ENCODE measurements around the gene BIRC2.

Gene BIRC2

GRCh38 chr11:102375720-102376399 is 28.8 kb downstream of the BIRC2 start:
- DNase-seq, result no peak

DNA sequence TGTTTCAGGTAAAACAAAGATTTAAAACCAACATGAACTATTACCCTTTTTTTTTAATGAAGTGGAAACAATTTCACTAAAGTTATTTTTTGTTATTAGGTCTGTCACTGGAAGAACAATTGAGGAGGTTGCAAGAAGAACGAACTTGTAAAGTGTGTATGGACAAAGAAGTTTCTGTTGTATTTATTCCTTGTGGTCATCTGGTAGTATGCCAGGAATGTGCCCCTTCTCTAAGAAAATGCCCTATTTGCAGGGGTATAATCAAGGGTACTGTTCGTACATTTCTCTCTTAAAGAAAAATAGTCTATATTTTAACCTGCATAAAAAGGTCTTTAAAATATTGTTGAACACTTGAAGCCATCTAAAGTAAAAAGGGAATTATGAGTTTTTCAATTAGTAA is 30.9 kb downstream of the BIRC2 start:
- DNase-seq, result no peak

- no peak for DNase-seq
Measured at GRCh38 chr11:102378818-102379217, 31.8 kb downstream of the BIRC2 start.

DNA sequence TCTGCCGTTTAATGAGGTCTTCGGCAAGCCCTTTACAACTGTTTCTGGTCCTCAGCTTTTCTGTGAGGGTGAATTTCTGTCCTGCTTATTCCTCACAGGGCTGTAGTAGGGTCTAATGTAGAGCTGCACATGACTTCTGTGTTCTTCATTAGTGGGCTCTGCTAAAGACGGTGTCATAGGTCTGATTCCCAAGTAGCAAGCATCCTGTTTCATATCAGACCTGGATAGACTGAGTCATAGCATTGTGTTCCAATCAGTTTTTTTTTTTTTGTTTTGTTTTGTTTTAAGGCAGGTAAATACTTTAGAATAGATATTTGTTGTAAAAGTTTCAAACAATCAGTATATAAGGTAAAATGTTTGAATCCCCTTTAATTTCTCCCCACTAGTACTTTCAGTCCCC is 35.4 kb downstream of the BIRC2 start:
- no peak for DNase-seq

DNA sequence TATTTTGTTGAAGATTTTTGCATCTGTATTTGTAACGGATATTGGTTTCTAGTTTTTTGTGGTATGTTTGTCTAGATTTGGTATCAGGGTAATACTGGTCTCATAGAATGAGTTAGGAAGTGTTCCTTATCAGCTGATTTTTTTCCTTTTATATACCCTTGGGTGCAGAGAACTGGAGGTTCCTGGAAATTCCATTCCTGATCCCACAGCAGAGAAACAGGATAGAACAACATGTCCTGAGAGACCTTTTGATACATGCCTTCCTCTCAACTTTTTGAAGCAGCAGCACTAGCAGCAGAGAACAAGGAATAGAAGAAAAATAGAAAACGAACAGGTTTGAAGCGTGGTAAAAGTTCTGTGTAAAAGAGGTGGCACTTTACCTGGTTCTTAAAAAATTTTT is 36.8 kb downstream of the BIRC2 start:
- no peak for DNase-seq

GRCh38 chr11:102384419-102385079 is 37.5 kb downstream of the BIRC2 start:
- DNase-seq, result no peak

DNA sequence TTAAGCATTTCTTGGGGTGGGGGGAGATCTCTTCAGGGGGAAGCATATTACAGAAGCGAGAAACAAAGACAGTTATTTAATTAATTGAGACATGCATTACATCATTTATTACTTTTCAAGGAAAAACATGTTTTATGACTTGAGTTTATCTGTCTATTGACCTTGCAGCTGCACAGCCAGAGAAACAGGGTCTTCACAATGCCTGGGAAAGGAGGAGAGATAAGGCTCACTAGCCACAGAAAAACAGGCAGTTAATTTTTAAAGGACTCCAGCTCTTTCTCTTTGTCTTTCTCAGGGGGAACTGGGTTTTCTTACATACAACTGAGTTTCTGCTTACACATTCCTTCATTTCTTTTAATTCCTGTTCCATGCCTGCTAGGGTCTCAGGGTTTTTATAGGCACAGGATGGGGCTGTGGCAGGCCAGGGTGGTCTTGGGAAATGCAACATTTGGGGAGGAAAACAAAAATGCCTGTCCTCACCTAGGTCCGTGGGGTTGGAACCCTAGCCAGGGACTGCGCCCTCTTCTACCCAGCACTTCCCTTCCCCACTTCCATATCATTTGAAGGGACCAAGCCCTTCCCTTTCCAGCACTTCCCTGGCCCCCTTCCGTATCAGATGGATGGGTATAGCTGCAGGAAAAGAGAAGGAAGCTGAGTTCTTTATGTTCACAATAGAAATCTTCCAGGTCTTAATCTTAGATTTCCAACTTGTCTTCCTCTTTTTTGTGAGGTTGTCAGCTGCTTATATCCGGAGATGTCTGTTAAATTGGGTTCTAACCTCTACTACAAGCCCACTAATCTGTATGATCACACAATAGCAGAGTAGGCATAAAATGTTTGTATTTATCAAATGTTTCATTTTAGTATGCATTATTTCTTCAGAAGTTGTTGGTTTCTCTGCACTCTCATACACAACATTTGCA is 38.3 kb downstream of the BIRC2 start:
- no peak for DNase-seq

GRCh38 chr11:102386136-102386734 is 39.2 kb downstream of the BIRC2 start:
- no peak for DNase-seq

DNA sequence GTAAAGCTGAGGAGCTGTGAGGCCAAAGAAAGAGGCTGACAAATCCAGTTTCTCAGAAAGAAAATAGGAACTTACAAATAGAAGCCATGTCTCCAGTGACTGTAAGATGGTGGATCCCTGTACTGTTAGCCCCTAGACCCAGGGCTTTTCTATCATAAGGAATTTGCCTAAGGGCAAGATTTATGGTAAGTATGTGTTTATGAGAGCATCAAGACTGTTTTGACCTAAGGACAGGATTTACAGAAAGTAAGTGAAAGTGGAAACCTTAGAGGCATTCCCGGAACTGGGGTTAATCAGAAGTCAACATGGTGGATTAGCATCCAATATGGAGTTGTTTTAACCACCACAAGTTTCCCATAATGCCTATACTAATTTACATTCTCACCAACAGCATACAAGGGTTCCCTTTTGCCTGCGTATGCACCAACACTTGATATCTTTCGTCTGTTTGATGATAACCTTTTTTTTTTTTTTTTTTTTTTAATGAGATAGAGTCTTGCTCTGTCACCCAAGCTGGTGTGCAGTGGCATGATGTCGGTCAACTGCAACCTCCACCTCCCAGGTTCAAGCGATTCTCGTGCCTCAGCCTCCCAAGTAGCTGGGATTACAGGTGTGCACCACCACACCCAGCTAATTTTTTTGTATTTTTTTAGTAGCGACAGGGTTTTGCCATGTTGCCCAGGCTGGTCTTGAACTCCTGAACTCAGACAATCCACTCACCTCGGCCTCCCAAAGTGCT is 40.2 kb downstream of the BIRC2 start:
- DNase-seq, result no peak

- no peak for DNase-seq
Measured at GRCh38 chr11:102389253-102389652, 42.2 kb downstream of the BIRC2 start.

- peak; percentile 67 for DNase-seq
Measured at GRCh38 chr11:102390667-102391465, 43.9 kb downstream of the BIRC2 start.

GRCh38 chr11:102391549-102392237 is 44.7 kb downstream of the BIRC2 start:
- DNase-seq, result no peak

DNA sequence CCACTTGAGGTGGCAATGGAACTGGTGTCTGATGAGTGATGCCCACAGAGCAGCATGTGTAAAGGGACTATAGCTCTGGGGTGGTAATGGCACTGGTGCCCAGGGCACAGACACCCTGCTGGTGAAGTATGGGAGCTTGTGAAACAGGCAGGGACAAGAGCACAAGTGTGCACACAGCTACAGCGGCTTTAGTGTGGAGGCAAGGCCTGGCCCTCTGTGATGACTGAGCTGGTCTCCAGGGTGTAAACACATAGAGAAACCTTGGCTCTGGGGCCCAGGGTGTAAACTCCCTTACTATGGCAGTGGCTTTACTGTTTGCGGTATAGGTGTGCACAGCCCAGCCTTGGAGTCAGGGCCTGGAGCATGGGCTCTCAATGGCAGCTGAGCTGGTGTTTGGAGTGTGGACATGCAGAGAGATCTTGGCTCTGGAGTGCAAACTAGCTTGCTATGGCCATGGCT is 46.3 kb downstream of the BIRC2 start:
- DNase-seq, result no peak

DNA sequence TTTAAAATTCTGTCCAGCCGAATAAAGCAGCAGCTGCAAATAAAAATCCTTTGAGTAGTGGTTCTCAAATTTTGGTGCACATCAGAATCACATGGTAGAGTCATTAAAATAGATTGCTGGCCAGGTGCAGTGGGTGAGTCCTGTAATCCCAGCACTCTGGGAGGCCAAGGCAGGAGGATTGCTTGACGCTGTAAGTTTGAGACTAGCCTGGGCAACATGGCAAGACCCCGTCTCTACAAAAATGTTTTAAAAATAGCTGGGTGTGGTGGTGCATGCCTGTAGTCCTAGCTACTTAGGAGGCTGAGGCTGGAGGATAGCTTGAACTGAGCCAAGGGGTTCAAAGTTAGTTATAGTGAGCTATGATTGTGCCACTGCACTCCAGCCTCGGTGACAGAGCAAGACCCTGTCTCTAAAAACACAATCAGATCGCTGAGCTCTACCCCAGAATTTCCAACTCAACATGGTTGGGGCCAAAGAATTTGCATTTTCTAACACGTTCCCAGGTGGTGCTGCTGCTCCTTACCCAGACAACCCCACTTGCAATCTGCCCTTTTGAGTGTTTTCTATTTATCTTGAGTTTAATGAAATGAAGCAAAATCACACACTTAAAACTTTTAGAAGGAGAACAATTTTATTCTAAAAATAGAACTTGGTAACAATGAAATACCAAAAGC is 48.8 kb downstream of the BIRC2 start:
- no peak for DNase-seq

DNA sequence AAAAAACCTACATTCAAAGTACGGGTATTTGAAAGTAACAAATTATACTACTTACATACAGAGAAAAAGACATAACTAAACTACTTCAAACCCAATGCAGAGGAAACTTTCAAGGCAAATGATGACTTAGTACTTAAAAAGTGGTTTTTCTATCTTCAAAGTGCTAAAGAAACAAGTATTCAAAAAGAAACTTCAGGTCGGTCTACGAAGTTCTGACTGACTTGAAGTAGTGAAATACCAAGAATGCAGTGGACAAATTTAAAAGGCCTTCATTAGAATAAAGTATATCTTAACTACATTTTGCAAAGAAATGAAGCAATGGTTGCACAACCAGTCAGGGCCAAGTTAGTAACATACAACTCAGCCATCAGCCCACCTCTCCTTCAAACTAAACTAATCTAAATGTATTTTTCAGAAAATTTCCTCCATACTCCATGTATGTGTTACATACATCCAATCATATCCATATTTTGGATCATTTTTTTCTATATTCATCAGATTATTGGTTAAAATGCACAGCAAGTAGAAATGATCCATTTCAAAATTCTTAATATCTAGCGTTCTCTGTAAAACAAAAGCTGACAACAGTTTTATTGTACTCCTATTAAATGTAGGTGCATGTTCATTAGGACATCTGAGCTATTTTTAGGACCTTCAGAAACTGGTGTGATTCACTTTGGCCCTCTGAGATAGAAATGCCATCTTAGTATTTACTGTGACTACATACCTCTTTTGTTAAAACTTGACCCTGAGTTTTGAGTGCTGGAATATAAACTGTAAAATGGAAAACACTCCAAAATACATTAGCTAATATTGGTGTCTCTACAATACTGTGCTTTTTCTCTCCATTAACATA is 49.9 kb downstream of the BIRC2 start:
- no peak for DNase-seq

DNA sequence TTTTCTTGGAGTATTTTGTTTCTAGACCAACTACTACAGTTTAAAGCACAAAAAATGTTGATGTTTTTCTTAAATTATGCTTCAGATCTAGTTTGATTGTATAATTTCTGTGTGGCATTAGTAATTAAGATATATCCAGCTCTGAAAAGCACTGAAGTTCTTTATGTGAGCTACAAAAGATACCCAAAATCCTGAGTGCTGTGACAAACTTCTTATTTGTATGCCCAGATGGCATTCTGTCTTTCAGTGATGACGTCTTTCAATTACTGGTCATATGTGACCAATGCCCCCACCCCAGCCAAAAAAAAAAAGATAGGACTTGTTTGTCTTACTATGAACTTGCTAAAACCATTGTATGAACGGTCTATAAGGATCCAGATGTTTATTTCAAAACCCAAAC is 51.3 kb downstream of the BIRC2 start:
- DNase-seq, result no peak

- DNase-seq, result no peak
Measured at GRCh38 chr11:102399189-102399588, 52.2 kb downstream of the BIRC2 start.

DNA sequence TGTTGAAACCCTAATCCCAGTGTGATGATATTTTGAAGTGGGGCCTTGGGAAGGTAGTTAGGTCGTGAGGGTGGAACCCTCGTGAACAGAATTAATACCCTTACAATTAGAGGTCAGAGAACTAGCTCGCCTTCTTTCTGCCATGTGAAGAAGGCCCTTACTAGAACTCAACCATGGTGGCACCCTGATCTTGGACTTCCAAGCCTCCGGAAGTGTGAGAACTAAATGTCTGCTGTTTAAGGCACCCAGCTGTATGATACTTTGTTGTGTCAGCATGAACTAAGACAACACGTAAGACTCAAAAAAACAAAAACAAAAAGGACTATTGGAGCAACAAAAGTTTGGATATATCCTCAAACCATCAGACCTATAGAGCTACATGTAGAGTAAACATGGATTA is 53.6 kb downstream of the BIRC2 start:
- no peak for DNase-seq

GRCh38 chr11:102401905-102402304 is 54.9 kb downstream of the BIRC2 start:
- no peak for DNase-seq
